Fibroblast of lung (primary cell): ENCODE results near the gene ITPRID1. TPM values are rescaled to one million over a fixed set of nuclear protein-coding genes. Genes with fewer than 3 reads are reported as not detected.

Source experiments
- DNase-seq, 2 donors: peaks; one replicate each; pipeline versions ENCODE4 v3.0.0 to v3.0.0-alpha.2; 2010; ENCODE audit warnings: low read depth in 2 of 2
- H2AFZ ChIP-seq: 2 replicates; pipeline ENCODE4 v1.5.1; 2012; ENCODE audit warnings: low read length, control low read depth, inconsistent platforms
- H3K27ac ChIP-seq: 2 replicates; pipeline ENCODE4 v1.5.1; 2011; ENCODE audit warnings: low read length, control low read depth; ENCODE audit not compliant: insufficient read depth
- H3K27me3 ChIP-seq: 2 replicates; pipeline ENCODE4 v1.5.1; 2011; ENCODE audit warnings: mild to moderate bottlenecking, low read length; ENCODE audit not compliant: control insufficient read depth, insufficient read depth
- H3K36me3 ChIP-seq: 2 replicates; pipeline ENCODE4 v1.5.1; 2011; ENCODE audit warnings: low read length; ENCODE audit not compliant: control insufficient read depth, insufficient read depth
- H3K4me1 ChIP-seq: 2 replicates; pipeline ENCODE4 v1.5.1; 2011; ENCODE audit warnings: low read length; ENCODE audit not compliant: control insufficient read depth, insufficient read depth; ENCODE audit errors: extremely low read depth
- H3K4me2 ChIP-seq: 2 replicates; pipeline ENCODE4 v1.5.1; 2011; ENCODE audit warnings: low read length, control low read depth; ENCODE audit not compliant: insufficient read depth; ENCODE audit errors: extremely low read depth
- H3K4me3 ChIP-seq, 4 experiments: fragments of 200-600 bp in 1 of 4; sonication (generic) in 1 of 4; replicated peaks in 1 of 4; 2 replicates each; pipeline ENCODE4 v1.5.1; 2011 to 2016; ENCODE audit warnings: low read length in 4 of 4, low read depth in 3 of 4, mild to moderate bottlenecking in 3 of 4, control low read depth in 2 of 4, inconsistent platforms in 1 of 4, mixed read lengths in 1 of 4; ENCODE audit not compliant: insufficient read depth in 1 of 4; ENCODE audit errors: control extremely low read depth in 1 of 4
- H3K79me2 ChIP-seq: 2 replicates; pipeline ENCODE4 v1.5.1; 2012; ENCODE audit warnings: mild to moderate bottlenecking, low read length, inconsistent platforms; ENCODE audit not compliant: control insufficient read depth, insufficient read depth
- H3K9ac ChIP-seq: 2 replicates; pipeline ENCODE4 v1.5.1; 2011; ENCODE audit warnings: mild to moderate bottlenecking, low read length, control low read depth; ENCODE audit not compliant: insufficient read depth
- H3K9me3 ChIP-seq: 2 replicates; pipeline ENCODE4 v1.5.1; 2012; ENCODE audit warnings: low read depth, low read length; ENCODE audit not compliant: control insufficient read depth, insufficient read depth
- H4K20me1 ChIP-seq: 2 replicates; pipeline ENCODE4 v1.5.1; 2011; ENCODE audit warnings: low read length; ENCODE audit not compliant: control insufficient read depth, insufficient read depth; ENCODE audit errors: extremely low read depth
- EZH2 ChIP-seq: IDR thresholded peaks from 2 replicates; pipeline ENCODE4 v1.5.1; 2012; ENCODE audit warnings: low read length, control low read depth, mild to moderate bottlenecking; ENCODE audit errors: missing control alignments
- polyA plus RNA-seq, 2 donors: library from polyadenylated mRNA; depleted of rRNA in 1 of 2; stranded (reverse) in 1 of 2; unstranded in 1 of 2; fragments of >200 nt; gene quantifications; 2 replicates each; pipeline ENCODE4 v1.2.1, GENCODE V29; 2011 to 2012; ENCODE audit warnings: missing spikeins in 1 of 2
- total RNA-seq: library from RNA; depleted of rRNA; stranded (reverse); fragments of >200 nt; gene quantifications from 2 replicates; pipeline ENCODE4 v1.2.1, GENCODE V29; 2014
- TF ChIP-seq, protein P1 (sequence below), 2 donors: IDR thresholded peaks in 1 of 2; conservative IDR thresholded peaks in 1 of 2; 1 replicate in 1 of 2; 2 replicates in 1 of 2; pipeline ENCODE4 v1.5.1; 2011 to 2012; ENCODE audit warnings: low read length in 2 of 2, control low read depth in 1 of 2, inconsistent platforms in 1 of 2, low read depth in 1 of 2, mild to moderate bottlenecking in 1 of 2

ITPRID1 gene
- total and polyA plus RNA-seq, 2 donors (not counting 1 experiment from before 2014, with no cell fraction given), result not detected

DNA sequence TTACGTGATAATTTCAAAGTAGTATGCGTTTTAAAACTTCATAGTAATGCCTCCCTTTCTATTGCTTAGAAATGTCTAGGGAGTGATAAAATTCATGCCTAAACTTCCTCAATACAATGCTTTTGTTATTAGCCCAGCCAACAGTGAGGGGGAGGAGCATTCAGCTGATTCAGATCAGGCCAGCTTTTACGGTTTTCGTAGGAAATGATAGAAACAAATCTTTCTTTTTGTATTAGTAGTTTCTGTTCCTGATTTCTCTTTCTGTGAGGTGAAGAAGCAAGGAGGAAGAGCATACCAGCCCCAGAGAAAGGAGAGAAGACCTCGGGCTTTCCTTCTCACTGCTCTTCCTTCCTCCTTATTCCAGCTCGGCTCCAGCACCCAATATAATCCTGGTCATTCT, 35.2 kb upstream of the ITPRID1 start:
- Histone ChIP-seq H3K4me1 (no peaks in the 10 kb centered on the region), H3K27ac (no peak overlapping the region)
- TF ChIP-seq, protein P1, sequence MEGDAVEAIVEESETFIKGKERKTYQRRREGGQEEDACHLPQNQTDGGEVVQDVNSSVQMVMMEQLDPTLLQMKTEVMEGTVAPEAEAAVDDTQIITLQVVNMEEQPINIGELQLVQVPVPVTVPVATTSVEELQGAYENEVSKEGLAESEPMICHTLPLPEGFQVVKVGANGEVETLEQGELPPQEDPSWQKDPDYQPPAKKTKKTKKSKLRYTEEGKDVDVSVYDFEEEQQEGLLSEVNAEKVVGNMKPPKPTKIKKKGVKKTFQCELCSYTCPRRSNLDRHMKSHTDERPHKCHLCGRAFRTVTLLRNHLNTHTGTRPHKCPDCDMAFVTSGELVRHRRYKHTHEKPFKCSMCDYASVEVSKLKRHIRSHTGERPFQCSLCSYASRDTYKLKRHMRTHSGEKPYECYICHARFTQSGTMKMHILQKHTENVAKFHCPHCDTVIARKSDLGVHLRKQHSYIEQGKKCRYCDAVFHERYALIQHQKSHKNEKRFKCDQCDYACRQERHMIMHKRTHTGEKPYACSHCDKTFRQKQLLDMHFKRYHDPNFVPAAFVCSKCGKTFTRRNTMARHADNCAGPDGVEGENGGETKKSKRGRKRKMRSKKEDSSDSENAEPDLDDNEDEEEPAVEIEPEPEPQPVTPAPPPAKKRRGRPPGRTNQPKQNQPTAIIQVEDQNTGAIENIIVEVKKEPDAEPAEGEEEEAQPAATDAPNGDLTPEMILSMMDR (conservative IDR thresholded peaks at IDR 0.05 in 1 of 2, IDR thresholded peaks at IDR 0.05 in 1 of 2; ENCODE audit: low read depth in 1 of 2, low read length in 2 of 2), result no peak
- no peak for TF ChIP-seq EZH2

DNA sequence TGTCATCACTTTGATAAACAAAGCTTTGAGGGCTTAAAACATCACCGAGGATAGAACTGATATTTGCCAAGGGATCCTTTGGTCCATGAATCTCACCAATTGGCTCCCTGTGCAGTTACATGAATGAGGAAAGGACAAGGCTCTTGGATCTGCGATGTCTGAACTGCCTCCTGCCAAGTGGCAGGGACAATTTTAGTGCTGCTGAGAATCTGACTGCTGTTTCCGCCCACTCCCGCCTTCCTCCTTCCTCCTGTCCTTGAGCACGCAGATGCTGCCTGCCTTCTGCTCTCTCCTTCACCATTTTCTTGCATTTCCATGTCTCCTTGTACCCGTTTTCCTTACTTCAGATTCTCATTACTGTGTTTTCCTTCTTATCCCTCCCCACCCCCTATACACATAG, 26.8 kb upstream of the ITPRID1 start:
- no peak overlapping the region for H2AFZ ChIP-seq

More for the DNA sequence above, 35.2 kb upstream of the ITPRID1 start:
- H2AFZ ChIP-seq, result no peak overlapping the region
- no peaks in the 10 kb centered on the region for H3K9me3 ChIP-seq
- H4K20me1 ChIP-seq, result no peaks in the 10 kb centered on the region
- no peak for DNase-seq
- no peak overlapping the region for H3K4me3 ChIP-seq
- H3K36me3 ChIP-seq, result no peaks in the 10 kb centered on the region
- H3K9ac ChIP-seq, result no peak overlapping the region
- H3K79me2 ChIP-seq, result no peaks in the 10 kb centered on the region
- H3K4me2 ChIP-seq, result no peak overlapping the region
- no peaks in the 10 kb centered on the region for H3K27me3 ChIP-seq

DNA sequence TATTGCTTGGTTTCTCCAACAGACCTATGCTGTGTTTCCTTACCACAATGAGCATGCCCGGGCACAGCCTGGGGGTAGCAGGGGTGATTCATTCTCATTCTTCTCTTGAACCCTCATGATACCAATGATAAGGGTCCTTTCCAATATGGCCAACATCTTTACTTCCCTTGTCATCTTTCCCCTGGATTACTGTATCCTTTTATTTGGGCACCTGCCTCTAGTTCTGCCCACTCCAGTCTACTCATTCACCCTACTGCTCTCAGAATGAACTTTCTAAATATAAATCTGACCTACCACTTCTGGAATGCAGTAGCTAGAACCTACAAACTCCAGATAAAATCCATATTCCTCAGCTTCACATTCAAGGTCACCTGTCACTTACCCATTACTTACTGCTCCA, 26.4 kb upstream of the ITPRID1 start:
- TF ChIP-seq, protein P1 (conservative IDR thresholded peaks at IDR 0.05 in 1 of 2, IDR thresholded peaks at IDR 0.05 in 1 of 2; ENCODE audit: low read depth in 1 of 2, low read length in 2 of 2), result no peak
- no peak for TF ChIP-seq EZH2
- DNase-seq, result no peak
- H4K20me1 ChIP-seq, result no peaks in the 10 kb centered on the region
- no peaks in the 10 kb centered on the region for H3K79me2 ChIP-seq
- no peaks in the 10 kb centered on the region for H3K27me3 ChIP-seq
- no peak overlapping the region for H2AFZ ChIP-seq
- no peak overlapping the region for H3K9ac ChIP-seq
- no peak overlapping the region for H3K4me3 ChIP-seq
- H3K36me3 ChIP-seq, result no peaks in the 10 kb centered on the region
- no peaks in the 10 kb centered on the region for H3K4me1 ChIP-seq
- H3K4me2 ChIP-seq, result no peak overlapping the region
- no peaks in the 10 kb centered on the region for H3K9me3 ChIP-seq
- H3K27ac ChIP-seq, result no peak overlapping the region

More for the DNA sequence above, 26.8 kb upstream of the ITPRID1 start:
- H3K4me3 ChIP-seq, result no peak overlapping the region
- no peak for DNase-seq
- H3K27ac ChIP-seq, result no peak overlapping the region
- H3K9ac ChIP-seq, result no peak overlapping the region
- no peaks in the 10 kb centered on the region for H3K36me3 ChIP-seq
- no peaks in the 10 kb centered on the region for H3K79me2 ChIP-seq
- TF ChIP-seq, protein P1 (conservative IDR thresholded peaks at IDR 0.05 in 1 of 2, IDR thresholded peaks at IDR 0.05 in 1 of 2; ENCODE audit: low read depth in 1 of 2, low read length in 2 of 2), result no peak
- no peak for TF ChIP-seq EZH2
- H3K4me2 ChIP-seq, result no peak overlapping the region
- no peaks in the 10 kb centered on the region for H3K27me3 ChIP-seq
- H3K4me1 ChIP-seq, result no peaks in the 10 kb centered on the region
- H3K9me3 ChIP-seq, result no peaks in the 10 kb centered on the region
- no peaks in the 10 kb centered on the region for H4K20me1 ChIP-seq
